Neural cell (in vitro differentiated cells): ENCODE data around the gene DIPK2B. TPM values are rescaled to one million over a fixed set of nuclear protein-coding genes. Genes with fewer than 3 reads are reported as not detected.

Source experiments
- H2AFZ ChIP-seq: fragments of 200-600, 300-800 bp; sonication (generic), shearing (Covaris generic); 2 replicates; pipeline ENCODE4 v1.6.0; 2014; ENCODE audit warnings: low read depth, mild to moderate bottlenecking, antibody characterized with exemption, low read length, moderate library complexity
- H3F3A ChIP-seq: fragments of 200-600 bp; shearing (Covaris generic); 2 replicates; pipeline ENCODE4 v1.6.1; 2016; ENCODE audit warnings: mild to moderate bottlenecking, moderate library complexity, mixed read lengths, antibody characterized with exemption, low read length; ENCODE audit not compliant: insufficient read depth, poor library complexity, severe bottlenecking
- H3K27ac ChIP-seq: fragments of 200-600, 300-800 bp; sonication (generic), shearing (Covaris generic); 2 replicates; pipeline ENCODE4 v1.5.1; 2014; ENCODE audit warnings: mild to moderate bottlenecking, low read length, moderate library complexity
- H3K27me3 ChIP-seq: fragments of 300-800, 200-600 bp; sonication (generic), shearing (Covaris generic); 2 replicates; pipeline ENCODE4 v1.6.0; 2014; ENCODE audit warnings: mild to moderate bottlenecking, low read depth, low read length, moderate library complexity; ENCODE audit not compliant: insufficient read depth
- H3K36me3 ChIP-seq: fragments of 300-800, 200-600 bp; sonication (generic), shearing (Covaris generic); 2 replicates; pipeline ENCODE4 v1.5.1; 2014; ENCODE audit warnings: mild to moderate bottlenecking, antibody characterized with exemption, low read length, moderate library complexity; ENCODE audit not compliant: insufficient read depth
- H3K4me2 ChIP-seq: fragments of 300-800, 200-600 bp; sonication (generic), shearing (Covaris generic); 2 replicates; pipeline ENCODE4 v1.6.0; 2014; ENCODE audit warnings: mild to moderate bottlenecking, low read length
- H3K4me3 ChIP-seq: fragments of 300-800, 200-600 bp; sonication (generic), shearing (Covaris generic); 2 replicates; pipeline ENCODE4 v1.5.1; 2014; ENCODE audit warnings: mild to moderate bottlenecking, low read length, moderate library complexity
- H3K79me2 ChIP-seq: fragments of 200-600 bp; shearing (Covaris generic); replicated peaks from 2 replicates; pipeline ENCODE4 v1.6.0; 2014; ENCODE audit warnings: mild to moderate bottlenecking, low read length, moderate library complexity; ENCODE audit not compliant: insufficient read depth
- H3K9ac ChIP-seq: fragments of 300-800, 200-600 bp; sonication (generic), shearing (Covaris generic); 2 replicates; pipeline ENCODE4 v1.6.1; 2016; ENCODE audit warnings: mild to moderate bottlenecking, low read length, mixed read lengths
- H3K9me2 ChIP-seq: fragments of 200-600 bp; shearing (Covaris generic); 2 replicates; pipeline ENCODE4 v1.6.1; 2016; ENCODE audit warnings: mild to moderate bottlenecking, low read length, mixed read lengths; ENCODE audit not compliant: insufficient read depth
- H3K9me3 ChIP-seq: fragments of 200-600, 300-800 bp; sonication (generic), shearing (Covaris generic); 2 replicates; pipeline ENCODE4 v1.6.1; 2016; ENCODE audit warnings: mild to moderate bottlenecking, mixed run types, low read length, moderate library complexity, mixed read lengths
- H4K20me1 ChIP-seq: fragments of 200-600 bp; shearing (Covaris generic); 2 replicates; pipeline ENCODE4 v1.6.1; 2016; ENCODE audit warnings: mild to moderate bottlenecking, mixed run types; ENCODE audit not compliant: insufficient read depth
- CTCF ChIP-seq: fragments of 450-650 bp; IDR thresholded peaks from 2 replicates; pipeline ENCODE4 v1.5.1; 2014; ENCODE audit warnings: antibody characterized with exemption, mild to moderate bottlenecking, moderate library complexity; ENCODE audit not compliant: poor library complexity, severe bottlenecking
- EP300 ChIP-seq: fragments of 450-650 bp; conservative IDR thresholded peaks from 2 replicates; pipeline ENCODE4 v1.6.1; 2014; ENCODE audit warnings: antibody characterized with exemption, mild to moderate bottlenecking, moderate library complexity; ENCODE audit not compliant: poor library complexity, severe bottlenecking
- EZH2 ChIP-seq: fragments of 200-600, 300-800 bp; shearing (Covaris generic), sonication (generic); IDR thresholded peaks from 2 replicates; pipeline ENCODE4 v1.6.1; 2014; ENCODE audit warnings: antibody characterized with exemption, low read length, borderline replicate concordance, mild to moderate bottlenecking; ENCODE audit not compliant: insufficient read depth, poor library complexity, severe bottlenecking
- MXI1 ChIP-seq: fragments of 450-650 bp; conservative IDR thresholded peaks from 2 replicates; pipeline ENCODE4 v1.6.1; 2014; ENCODE audit warnings: antibody characterized with exemption, mild to moderate bottlenecking; ENCODE audit not compliant: poor library complexity, severe bottlenecking
- POLR2AphosphoS5 ChIP-seq: IDR thresholded peaks from 2 replicates; pipeline ENCODE4 v1.6.1; 2012
- RAD21 ChIP-seq: fragments of 450-650 bp; conservative IDR thresholded peaks from 2 replicates; pipeline ENCODE4 v1.6.1; 2014; ENCODE audit warnings: antibody characterized with exemption, mild to moderate bottlenecking, moderate library complexity
- REST ChIP-seq: IDR thresholded peaks from 2 replicates; pipeline ENCODE4 v1.6.1; 2012; ENCODE audit warnings: borderline replicate concordance
- SMC3 ChIP-seq: fragments of 450-650 bp; conservative IDR thresholded peaks from 2 replicates; pipeline ENCODE4 v1.6.1; 2014; ENCODE audit warnings: antibody characterized with exemption, mild to moderate bottlenecking, moderate library complexity; ENCODE audit not compliant: poor library complexity
- TAF1 ChIP-seq: IDR thresholded peaks from 2 replicates; pipeline ENCODE4 v1.6.1; 2012; ENCODE audit warnings: low read depth
- polyA plus RNA-seq: library from polyadenylated mRNA; depleted of rRNA; stranded (reverse); fragments of >200 nt; gene quantifications from 2 replicates; pipeline ENCODE4 v1.2.3, GENCODE V29; 2014

Gene DIPK2B
- polyA plus RNA-seq, 1 donor from 2014 or later = not detected

GRCh38 chrX:45208121-45208856 is 7.6 kb upstream of the DIPK2B start:
- Histone ChIP-seq H3K4me2 (no peak overlapping the region), H3K9me2 (no peaks in the 10 kb centered on the region), H4K20me1 (no peaks in the 10 kb centered on the region), H3K4me3 (no peak overlapping the region), H3K79me2 (no peaks in the 10 kb centered on the region), H3K27ac (no peak overlapping the region), H3K36me3 (no peaks in the 10 kb centered on the region), H3K9me3 (no peaks in the 10 kb centered on the region), H3K27me3 (no peaks in the 10 kb centered on the region), H2AFZ (no peak overlapping the region), H3F3A (no peaks in the 10 kb centered on the region), H3K9ac (no peak overlapping the region)
- no peak for TF ChIP-seq TAF1
- no peak for TF ChIP-seq EZH2
- TF ChIP-seq MXI1 = no peak
- TF ChIP-seq EP300 = no peak
- no peak for TF ChIP-seq REST
- TF ChIP-seq POLR2AphosphoS5 = no peak
- no peak for TF ChIP-seq RAD21
- no peak for TF ChIP-seq SMC3
- TF ChIP-seq CTCF = no peak

GRCh38 chrX:45202171-45202570 is 1.5 kb upstream of the DIPK2B start:
- Histone ChIP-seq H2AFZ (no peak overlapping the region), H3K36me3 (no peaks in the 10 kb centered on the region), H3K9me2 (no peaks in the 10 kb centered on the region), H3K4me3 (no peak overlapping the region), H3K4me2 (no peak overlapping the region), H3K9ac (no peak overlapping the region), H3K27ac (no peak overlapping the region), H3F3A (no peaks in the 10 kb centered on the region), H3K27me3 (no peaks in the 10 kb centered on the region), H4K20me1 (no peaks in the 10 kb centered on the region), H3K79me2 (no peaks in the 10 kb centered on the region), H3K9me3 (no peaks in the 10 kb centered on the region)
- TF ChIP-seq RAD21 (no peak), REST (no peak), POLR2AphosphoS5 (no peak), SMC3 (no peak), EP300 (no peak), CTCF (no peak), EZH2 (no peak), TAF1 (no peak), MXI1 (no peak)
